ENCODE results near the gene GPR119.

DNA sequence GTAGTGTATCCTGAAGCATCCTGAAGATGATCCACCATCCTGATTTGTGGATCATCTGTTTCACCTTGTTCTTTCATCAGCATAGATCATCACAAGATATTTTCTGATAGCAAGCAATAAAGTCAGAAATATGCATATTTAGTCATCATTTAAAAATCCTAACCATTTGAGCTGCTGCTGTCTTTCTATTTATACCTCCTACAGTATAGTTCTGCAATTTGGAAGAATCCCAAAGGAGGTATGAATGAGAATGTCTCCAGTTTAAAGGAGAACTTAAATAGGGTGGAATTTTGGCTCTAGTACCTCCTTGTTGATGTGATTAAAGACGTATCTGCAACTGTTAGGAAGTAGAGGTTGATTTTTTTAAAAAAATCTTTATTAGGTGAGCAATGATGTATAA, 38.2 kb downstream of the GPR119 start:
- TF ChIP-seq EZH2 (IDR thresholded peaks at IDR 0.05) (no peak), POLR2A (IDR thresholded peaks at IDR 0.05; ENCODE audit: borderline replicate concordance, extremely low read depth, insufficient read depth, insufficient read length) (no peak), RAD21 (IDR thresholded peaks at IDR 0.05; ENCODE audit: low read depth) (no peak), EGR1 (IDR thresholded peaks at IDR 0.05; ENCODE audit: low read depth) (no peak)
- TF ChIP-seq, protein P1, sequence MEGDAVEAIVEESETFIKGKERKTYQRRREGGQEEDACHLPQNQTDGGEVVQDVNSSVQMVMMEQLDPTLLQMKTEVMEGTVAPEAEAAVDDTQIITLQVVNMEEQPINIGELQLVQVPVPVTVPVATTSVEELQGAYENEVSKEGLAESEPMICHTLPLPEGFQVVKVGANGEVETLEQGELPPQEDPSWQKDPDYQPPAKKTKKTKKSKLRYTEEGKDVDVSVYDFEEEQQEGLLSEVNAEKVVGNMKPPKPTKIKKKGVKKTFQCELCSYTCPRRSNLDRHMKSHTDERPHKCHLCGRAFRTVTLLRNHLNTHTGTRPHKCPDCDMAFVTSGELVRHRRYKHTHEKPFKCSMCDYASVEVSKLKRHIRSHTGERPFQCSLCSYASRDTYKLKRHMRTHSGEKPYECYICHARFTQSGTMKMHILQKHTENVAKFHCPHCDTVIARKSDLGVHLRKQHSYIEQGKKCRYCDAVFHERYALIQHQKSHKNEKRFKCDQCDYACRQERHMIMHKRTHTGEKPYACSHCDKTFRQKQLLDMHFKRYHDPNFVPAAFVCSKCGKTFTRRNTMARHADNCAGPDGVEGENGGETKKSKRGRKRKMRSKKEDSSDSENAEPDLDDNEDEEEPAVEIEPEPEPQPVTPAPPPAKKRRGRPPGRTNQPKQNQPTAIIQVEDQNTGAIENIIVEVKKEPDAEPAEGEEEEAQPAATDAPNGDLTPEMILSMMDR (IDR thresholded peaks at IDR 0.05 in 2 of 3, conservative IDR thresholded peaks at IDR 0.05 in 1 of 3; ENCODE audit: borderline replicate concordance in 1 of 3, insufficient read depth in 1 of 3, low read depth in 2 of 3, low read length in 2 of 3): no peak
